ENCODE measurements around the gene CABP7. TPM values are rescaled to one million over a fixed set of nuclear protein-coding genes. Genes with fewer than 3 reads are reported as not detected.

The CABP7 gene
- polyA plus RNA-seq, 1 of the 3 experiments (the other 2 are of a cell fraction) = 0.72 TPM

GRCh38 chr22:29693671-29694070 lies 26.1 kb upstream of the CABP7 start:
- H3F3A ChIP-seq (replicated peaks; ENCODE audit: insufficient read depth) = no peaks in the 10 kb centered on the region
- no peaks in the 10 kb centered on the region for H3K27me3 ChIP-seq (ENCODE audit: insufficient read depth)
- WGBS (ENCODE audit: low lambda C conversion rate) = 97% methylated on average over 8 of the region's 9 CpGs
- no peak for TF ChIP-seq NRF1 (IDR thresholded peaks at IDR 0.05; ENCODE audit: low read depth, low read length)
- no peak for TF ChIP-seq SMC3 (IDR thresholded peaks at IDR 0.05; ENCODE audit: low read depth, low read length)
- TF ChIP-seq SIN3A (IDR thresholded peaks at IDR 0.05; ENCODE audit: borderline replicate concordance, low read depth, low read length) = no peak
- no peak for TF ChIP-seq JUND (IDR thresholded peaks at IDR 0.05)
- TF ChIP-seq MAX (IDR thresholded peaks at IDR 0.05; ENCODE audit: low read depth) = no peak
- TF ChIP-seq TCF12 (IDR thresholded peaks at IDR 0.05) = no peak
- TF ChIP-seq ELF1 (IDR thresholded peaks at IDR 0.05) = no peak
- no peak for TF ChIP-seq RCOR1 (IDR thresholded peaks at IDR 0.05; ENCODE audit: low read length)
- TF ChIP-seq FOXM1 (IDR thresholded peaks at IDR 0.05; ENCODE audit: low read depth) = no peak
- TF ChIP-seq MEF2A (IDR thresholded peaks at IDR 0.05; ENCODE audit: borderline replicate concordance, low read depth) = no peak
- H3K4me3 ChIP-seq (ENCODE audit: low read depth in 2 of 2, low read length in 1 of 2) = no peak overlapping the region
- no peak overlapping the region for H3K9ac ChIP-seq
- no peak overlapping the region for H3K4me2 ChIP-seq
- no peak for DNase-seq
- no peaks in the 10 kb centered on the region for H3K9me2 ChIP-seq
- H3K36me3 ChIP-seq (replicated peaks in 1 of 2; ENCODE audit: control insufficient read depth in 1 of 2, insufficient read depth in 2 of 2, low read length in 1 of 2) = peaks cover 7 to 22% of the 10 kb centered on the region in 2 experiments
- no peak overlapping the region for H3K27ac ChIP-seq (ENCODE audit: low read depth in 2 of 2, low read length in 1 of 2)
- peaks cover 15 to 79% of the 10 kb centered on the region in 2 experiments for H3K4me1 ChIP-seq (ENCODE audit: control insufficient read depth in 1 of 2, insufficient read depth in 2 of 2, low read depth in 1 of 2, low read length in 1 of 2)
- H2AFZ ChIP-seq (ENCODE audit: low read depth) = no peak overlapping the region
- ChIA-PET CTCF (interaction anchor here (0.6 to 5.9 kb wide), 13 partner anchors 10 to 395 kb away, joined by 3 to 52 read pairs (median 5); no protein-coding TSS in a partner anchor), POLR2A (interaction anchor here (1.3 kb wide), 2 partner anchors 9 to 17 kb away, joined by 3 to 5 read pairs; no protein-coding TSS in a partner anchor)
- H3K9me3 ChIP-seq = no peaks in the 10 kb centered on the region
- no peaks in the 10 kb centered on the region for H3K79me2 ChIP-seq (ENCODE audit: insufficient read depth)
- H4K20me1 ChIP-seq (ENCODE audit: insufficient read depth) = peaks cover 8% of the 10 kb centered on the region

DNA sequence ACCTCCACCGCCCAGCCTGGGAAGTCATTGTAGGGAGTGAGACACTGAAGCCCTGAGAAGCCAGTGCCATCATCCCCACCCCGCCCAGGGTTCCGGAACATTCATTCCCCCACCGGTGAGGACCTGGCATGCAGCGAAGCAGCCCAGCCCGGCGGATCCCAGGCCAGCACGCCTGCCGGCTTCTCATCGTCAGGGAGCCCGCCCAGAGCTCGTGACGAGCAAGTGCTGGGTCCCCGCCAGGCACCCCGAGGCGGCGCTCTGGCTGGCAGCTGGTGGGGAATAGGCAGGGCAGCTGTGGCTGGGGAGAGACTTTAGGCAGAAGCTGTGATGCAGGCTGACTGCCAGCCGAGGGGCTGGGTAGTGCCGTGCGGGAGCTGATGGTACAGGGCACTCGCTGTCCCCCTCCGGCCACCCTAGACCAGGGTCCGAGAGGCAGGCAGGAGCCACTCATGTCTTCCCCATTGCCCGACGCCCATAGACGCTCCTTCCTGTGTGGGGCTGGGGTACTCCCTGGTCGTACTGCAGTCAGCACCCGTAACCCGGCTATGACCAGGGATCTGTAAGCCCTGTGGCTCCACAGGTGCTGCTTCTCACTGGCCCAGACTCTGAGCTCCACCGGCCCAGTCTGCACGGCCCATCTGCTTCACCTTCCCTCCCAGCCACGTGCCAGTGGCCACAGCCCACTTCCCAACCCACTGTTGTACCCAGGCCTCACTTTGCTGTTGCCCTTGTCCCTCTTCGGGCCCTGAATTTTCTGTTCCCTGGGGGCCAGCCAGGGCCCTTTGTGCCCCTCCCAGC lies 24.5 kb upstream of the CABP7 start:
- ChIA-PET CTCF (interaction anchor here (1.1 to 5.9 kb wide), 9 partner anchors 9 to 394 kb away, joined by 3 to 52 read pairs (median 5); no protein-coding TSS in a partner anchor), POLR2A (interaction anchor here (0.6 to 1.3 kb wide), 5 partner anchors 9 to 77 kb away, joined by 3 to 5 read pairs (median 3); partner anchors contain the start of genes UQCR10 and ZMAT5)
- Histone ChIP-seq H3K27ac (ENCODE audit: low read depth in 2 of 2, low read length in 1 of 2) (peak overlapping the region in 1 of 2 experiments; percentile 77; a peak in 2 of 4 replicates), H3K9ac (no peak overlapping the region), H3K4me2 (no peak overlapping the region), H3K27me3 (ENCODE audit: insufficient read depth) (no peaks in the 10 kb centered on the region), H3K36me3 (replicated peaks in 1 of 2; ENCODE audit: control insufficient read depth in 1 of 2, insufficient read depth in 2 of 2, low read length in 1 of 2) (peaks cover 10 to 22% of the 10 kb centered on the region in 2 experiments), H3K4me1 (ENCODE audit: control insufficient read depth in 1 of 2, insufficient read depth in 2 of 2, low read depth in 1 of 2, low read length in 1 of 2) (peaks cover 10 to 75% of the 10 kb centered on the region in 2 experiments), H3K79me2 (ENCODE audit: insufficient read depth) (no peaks in the 10 kb centered on the region), H4K20me1 (ENCODE audit: insufficient read depth) (peaks cover under 1% of the 10 kb centered on the region), H3K9me2 (no peaks in the 10 kb centered on the region), H3K9me3 (no peaks in the 10 kb centered on the region), H3K4me3 (ENCODE audit: low read depth in 2 of 2, low read length in 1 of 2) (no peak overlapping the region), H2AFZ (ENCODE audit: low read depth) (no peak overlapping the region), H3F3A (replicated peaks; ENCODE audit: insufficient read depth) (no peaks in the 10 kb centered on the region)
- peak; percentile 23 for TF ChIP-seq CHD2 (IDR thresholded peaks at IDR 0.05; ENCODE audit: low read length, partially characterized antibody)
- TF ChIP-seq FOXM1 (IDR thresholded peaks at IDR 0.05; ENCODE audit: low read depth) = no peak
- TF ChIP-seq TAF1 (IDR thresholded peaks at IDR 0.05; ENCODE audit: borderline replicate concordance, low read depth, low read length) = no peak
- no peak for TF ChIP-seq IRF3 (IDR thresholded peaks at IDR 0.05; ENCODE audit: low read depth, low read length)
- no peak for TF ChIP-seq NRF1 (IDR thresholded peaks at IDR 0.05; ENCODE audit: low read depth, low read length)
- no peak for TF ChIP-seq CTCF (IDR thresholded peaks at IDR 0.05)
- no peak for TF ChIP-seq TCF12 (IDR thresholded peaks at IDR 0.05)
- TF ChIP-seq RAD21 (IDR thresholded peaks at IDR 0.05; ENCODE audit: low read length) = peak; percentile 23; the same call in 1 of the 2 replicates
- TF ChIP-seq RCOR1 (IDR thresholded peaks at IDR 0.05; ENCODE audit: low read length) = peak; percentile 58
- 0 out of 2 replicates have a peak, but pooled peaks have one; percentile 53 for TF ChIP-seq FOXJ3 (CRISPR knock-in tag; IDR thresholded peaks at IDR 0.05)
- TF ChIP-seq EP300 (IDR thresholded peaks at IDR 0.05; ENCODE audit: borderline replicate concordance in 1 of 2, low read depth in 1 of 2, low read length in 1 of 2) = peak in 1 of 2 experiments; percentile 74; a peak in 2 of 4 replicates
- peak; percentile 75; the same call in 1 of the 2 replicates for TF ChIP-seq MXI1 (IDR thresholded peaks at IDR 0.05; ENCODE audit: low read depth, low read length)
- no peak for TF ChIP-seq MEF2A (IDR thresholded peaks at IDR 0.05; ENCODE audit: borderline replicate concordance, low read depth)
- TF ChIP-seq TEAD4 (IDR thresholded peaks at IDR 0.05; ENCODE audit: borderline replicate concordance, insufficient read depth) = no peak
- no peak for TF ChIP-seq RFX5 (IDR thresholded peaks at IDR 0.05; ENCODE audit: low read length)
- DNase-seq = peak; percentile 86
- 88% methylated on average over 26 of the region's 33 CpGs for WGBS (ENCODE audit: low lambda C conversion rate)
